HCT116 (cell line): ENCODE measurements around the gene TSLP. TPM values are rescaled to one million over a fixed set of nuclear protein-coding genes. Genes with fewer than 3 reads are reported as not detected.

Experiments
- ATAC-seq: fragments of 200-7000 bp; cut with Tn5 transposase; 2 replicates; pipeline ENCODE4 v1.9.1; 2020; ENCODE audit warnings: mild to moderate bottlenecking, moderate library complexity
- BruUV-seq: library from RNA; stranded (reverse); fragments of 400-500 nt; replicated peaks from 2 replicates; lab custom pipeline; 2021; lab: Mats Ljungman, UMichigan
- CTCF ChIA-PET: fragments of 300-600 bp; sonication (Branson Sonifier 250); formaldehyde crosslinking; loops from one replicate; lab custom pipeline; 2021; ENCODE audit warnings: antibody characterized with exemption; lab: Charles Lee
- POLR2A ChIA-PET: fragments of 300-600, 350-600 bp; sonication (Branson Sonifier 250); formaldehyde crosslinking; loops from one replicate; lab custom pipeline; 2021; ENCODE audit warnings: antibody characterized with exemption; lab: Charles Lee
- RAD21 ChIA-PET, 2 experiments: fragments of 300-600 bp; sonication (Branson Sonifier 250); formaldehyde crosslinking; loops; one replicate each; lab custom pipeline; 2023; ENCODE audit warnings: low total read pairs in 2 of 2; ENCODE audit not compliant: uncharacterized antibody in 2 of 2, unreplicated experiment in 2 of 2, low non-redundant PET in 1 of 2; lab: Charles Lee
- DNase-seq: peaks from one replicate; pipeline ENCODE4 v3.0.0-alpha.2; 2010; ENCODE audit warnings: low read depth, low spot score
- H2AFZ ChIP-seq: fragments of 200-600 bp; shearing (Covaris generic), sonication (generic); 2 replicates; pipeline ENCODE4 v1.6.1; 2017; ENCODE audit warnings: low read depth, mixed run types, mixed read lengths, antibody characterized with exemption, low read length; ENCODE audit not compliant: poor library complexity, severe bottlenecking
- H3K27ac ChIP-seq: 2 replicates; pipeline ENCODE4 v1.5.1; 2012; ENCODE audit warnings: low read depth, low read length
- H3K27me3 ChIP-seq: fragments of 200-600 bp; sonication (generic); 2 replicates; pipeline ENCODE4 v1.6.1; 2016; ENCODE audit warnings: mixed run types, low read length, mixed read lengths; ENCODE audit not compliant: insufficient read depth
- H3K36me3 ChIP-seq, 2 experiments: fragments of 200-500 bp in 1 of 2; fragments of 200-600 bp in 1 of 2; sonication (Bioruptor generic) in 1 of 2; sonication (generic) in 1 of 2; 2 replicates each; pipeline versions ENCODE4 v1.5.1 to v1.6.1; 2014 to 2016; ENCODE audit warnings: low read length in 2 of 2, inconsistent platforms in 1 of 2, mixed read lengths in 1 of 2, mixed run types in 1 of 2; ENCODE audit not compliant: insufficient read depth in 2 of 2, control insufficient read depth in 1 of 2
- H3K4me1 ChIP-seq, 2 experiments: fragments of 200-600 bp in 1 of 2; sonication (generic) in 1 of 2; 2 replicates each; pipeline versions ENCODE4 v1.5.1 to v1.6.1; 2012 to 2017; ENCODE audit warnings: low read length in 2 of 2, inconsistent platforms in 1 of 2, mild to moderate bottlenecking in 1 of 2, mixed read lengths in 1 of 2, mixed run types in 1 of 2, moderate library complexity in 1 of 2; ENCODE audit not compliant: insufficient read depth in 2 of 2, control insufficient read depth in 1 of 2
- H3K4me2 ChIP-seq: fragments of 200-600 bp; sonication (generic); 2 replicates; pipeline ENCODE4 v1.6.1; 2017; ENCODE audit warnings: mixed run types, low read length, mixed read lengths
- H3K4me3 ChIP-seq, 2 experiments: fragments of 200-600 bp in 1 of 2; sonication (generic) in 1 of 2; replicated peaks in 1 of 2; 2 replicates each; pipeline ENCODE4 v1.5.1; 2011 to 2016; ENCODE audit warnings: low read length in 2 of 2, control low read depth in 1 of 2, low read depth in 1 of 2, mild to moderate bottlenecking in 1 of 2, mixed read lengths in 1 of 2, mixed run types in 1 of 2
- H3K79me2 ChIP-seq: fragments of 200-600 bp; sonication (generic); 2 replicates; pipeline ENCODE4 v1.6.1; 2017; ENCODE audit warnings: mild to moderate bottlenecking, mixed run types, low read length, moderate library complexity, mixed read lengths; ENCODE audit not compliant: insufficient read depth
- H3K9ac ChIP-seq: fragments of 200-600 bp; sonication (generic); 2 replicates; pipeline ENCODE4 v1.6.1; 2016; ENCODE audit warnings: low read length, mixed read lengths
- H3K9me2 ChIP-seq: fragments of 200-600 bp; sonication (generic), shearing (Covaris generic); 2 replicates; pipeline ENCODE4 v1.6.1; 2017; ENCODE audit warnings: mixed run types, mild to moderate bottlenecking, moderate library complexity; ENCODE audit not compliant: insufficient read depth
- H3K9me3 ChIP-seq, 2 experiments: fragments of 200-500 bp in 1 of 2; fragments of 200-600 bp in 1 of 2; sonication (Bioruptor generic) in 1 of 2; sonication (generic) in 1 of 2; 2 replicates each; pipeline ENCODE4 v1.6.1; 2014 to 2017; ENCODE audit warnings: low read length in 2 of 2, mixed read lengths in 2 of 2, inconsistent platforms in 1 of 2, low read depth in 1 of 2, mild to moderate bottlenecking in 1 of 2, mixed run types in 1 of 2, moderate library complexity in 1 of 2; ENCODE audit not compliant: control insufficient read depth in 1 of 2, insufficient read depth in 1 of 2
- H4K20me1 ChIP-seq: fragments of 200-600 bp; sonication (generic), shearing (Covaris generic); 2 replicates; pipeline ENCODE4 v1.6.1; 2017; ENCODE audit warnings: mixed run types, mild to moderate bottlenecking, moderate library complexity; ENCODE audit not compliant: insufficient read depth
- ATF3 ChIP-seq: IDR thresholded peaks from 2 replicates; pipeline ENCODE4 v1.6.1; 2012
- CTCF ChIP-seq, 3 experiments: fragments of 200-600 bp in 1 of 3; sonication (generic) in 1 of 3; IDR thresholded peaks in 2 of 3; conservative IDR thresholded peaks in 1 of 3; 2 replicates each; pipeline ENCODE4 v1.5.1; 2012 to 2017; ENCODE audit warnings: low read depth in 2 of 3, low read length in 2 of 3, antibody characterized with exemption in 1 of 3, borderline replicate concordance in 1 of 3, control low read depth in 1 of 3, mild to moderate bottlenecking in 1 of 3, mixed read lengths in 1 of 3, mixed run types in 1 of 3, moderate library complexity in 1 of 3; ENCODE audit not compliant: insufficient read depth in 1 of 3
- EGR1 ChIP-seq: IDR thresholded peaks from 2 replicates; pipeline ENCODE4 v1.6.1; 2012; ENCODE audit warnings: low read depth
- FOSL1 ChIP-seq: IDR thresholded peaks from 2 replicates; pipeline ENCODE4 v1.6.1; 2012; ENCODE audit warnings: low read depth
- POLR2AphosphoS5 ChIP-seq: IDR thresholded peaks from 2 replicates; pipeline ENCODE4 v1.6.1; 2011; ENCODE audit warnings: mild to moderate bottlenecking, low read depth, low read length, moderate library complexity
- ZBTB33 ChIP-seq: IDR thresholded peaks from 2 replicates; pipeline ENCODE4 v1.6.1; 2011; ENCODE audit warnings: mild to moderate bottlenecking, low read length, moderate library complexity; ENCODE audit not compliant: insufficient replicate concordance; ENCODE audit errors: extremely low read depth
- intact Hi-C: fragments of 100-400 bp; cut with micrococcal nuclease; formaldehyde crosslinking; loops from 2 replicates; pipeline ENCODE4 v1.10.0; 2022
- total RNA-seq: library from RNA; stranded (reverse); gene quantifications from one replicate; pipeline ENCODE4 v1.2.1, GENCODE V29; 2021; ENCODE audit not compliant: unreplicated experiment

TSLP gene
- total RNA-seq, 1 experiment from 2014 or later, result 0.34 TPM

- DNase-seq (no peak), ATAC-seq (no peak)
- H3K27ac ChIP-seq, result no peak overlapping the region
- no TSS peak for BruUV-seq
- TF ChIP-seq ZBTB33, result no peak
- TF ChIP-seq CTCF (IDR thresholded peaks at IDR 0.05 in 2 of 3, conservative IDR thresholded peaks at IDR 0.05 in 1 of 3; ENCODE audit: borderline replicate concordance in 1 of 3, insufficient read depth in 1 of 3, low read depth in 2 of 3, low read length in 2 of 3), result no peak
- TF ChIP-seq POLR2AphosphoS5, result no peak
- TF ChIP-seq ATF3, result no peak
- TF ChIP-seq EGR1, result no peak
- no peak for TF ChIP-seq FOSL1
- H3K4me1 ChIP-seq, result no peaks in the 10 kb centered on the region
- H3K9ac ChIP-seq, result no peak overlapping the region
- RAD21 ChIA-PET, result no interaction called here
- no peaks in the 10 kb centered on the region for H3K36me3 ChIP-seq
- H3K4me3 ChIP-seq, result no peak overlapping the region
- no peaks in the 10 kb centered on the region for H3K27me3 ChIP-seq
- no peaks in the 10 kb centered on the region for H3K79me2 ChIP-seq
- H3K9me3 ChIP-seq, result no peaks in the 10 kb centered on the region
- POLR2A ChIA-PET, result no interaction called here
- no peaks in the 10 kb centered on the region for H4K20me1 ChIP-seq
- H3K9me2 ChIP-seq, result no peaks in the 10 kb centered on the region
- intact Hi-C loops, result no loop called here
- H3K4me2 ChIP-seq, result no peak overlapping the region
- CTCF ChIA-PET, result no interaction called here
- no peak overlapping the region for H2AFZ ChIP-seq
These were observed 11.3 kb upstream of the TSLP start for GRCh38 chr5:111060169-111060568.
